T-helper 2 cell (primary cell): ENCODE measurements around the gene RUNX2.
"Not testable (repeated sequence)": the region's sequence is repeated elsewhere in the genome, so short reads cannot be mapped to it uniquely, and the experiment has no call there.

Source experiments
- DNase-seq, 5 experiments: peaks; one replicate each; pipeline versions ENCODE4 v3.0.0 to v3.0.0-alpha.2; 2012 to 2022
- total RNA-seq, 2 donors: gene quantifications; one replicate each; lab custom pipeline; 2026; lab: John Stamatoyannopoulos, UW

The RUNX2 gene
- total RNA-seq: 23.7 to 34.5 reads per million in 2 donors

GRCh38 chr6:45327956-45328522 is at the start of gene RUNX2:
TSS of gene RUNX2 (plus strand) at chr6:45328330. CDS start at chr6:45328727, 397 bp downstream.
- peak in 1 of 5 experiments; percentile 13 for DNase-seq

GRCh38 chr6:45278367-45278766 is 49.8 kb upstream of the RUNX2 start:
- no peak for DNase-seq

GRCh38 chr6:45286707-45287106 is 41.4 kb upstream of the RUNX2 start:
- DNase-seq: not testable (repeated sequence)

GRCh38 chr6:45289751-45290514 is 38.2 kb upstream of the RUNX2 start:
- no peak for DNase-seq

GRCh38 chr6:45293306-45293705 is 34.8 kb upstream of the RUNX2 start:
- peak in 2 of 5 experiments; percentile 4 to 75 for DNase-seq

- DNase-seq: peak in 1 of 5 experiments; percentile 61
Observed at GRCh38 chr6:45294065-45294701, 33.9 kb upstream of the RUNX2 start.

GRCh38 chr6:45297320-45297719 is 30.8 kb upstream of the RUNX2 start:
- no peak for DNase-seq

- no peak for DNase-seq
Observed at GRCh38 chr6:45299096-45299581, 29.0 kb upstream of the RUNX2 start.

- DNase-seq: no peak
Observed at GRCh38 chr6:45300736-45301135, 27.4 kb upstream of the RUNX2 start.

GRCh38 chr6:45301348-45302142 is 26.6 kb upstream of the RUNX2 start:
- DNase-seq: no peak

- peak in 1 of 5 experiments; percentile 35 for DNase-seq
Observed at GRCh38 chr6:45302832-45303231, 25.3 kb upstream of the RUNX2 start.

- DNase-seq: no peak
Observed at GRCh38 chr6:45305546-45305945, 22.6 kb upstream of the RUNX2 start.

GRCh38 chr6:45310118-45310788 is 17.9 kb upstream of the RUNX2 start:
- DNase-seq: peak in 2 of 5 experiments; percentile 50 to 60

- no peak for DNase-seq
Observed at GRCh38 chr6:45314146-45314545, 14.0 kb upstream of the RUNX2 start.

- no peak for DNase-seq
Observed at GRCh38 chr6:45320349-45320748, 7.8 kb upstream of the RUNX2 start.

GRCh38 chr6:45323656-45324224 is 4.4 kb upstream of the RUNX2 start:
- DNase-seq: peak in 1 of 5 experiments; percentile 31

GRCh38 chr6:45326698-45327417 is 1.3 kb upstream of the RUNX2 start:
- no peak for DNase-seq

- DNase-seq: no peak
Observed at GRCh38 chr6:45328523-45328922, 393 bp downstream of the RUNX2 start.

GRCh38 chr6:45344900-45345299 is 16.8 kb downstream of the RUNX2 start:
- DNase-seq: no peak

GRCh38 chr6:45350186-45350710 is 22.1 kb downstream of the RUNX2 start:
- no peak for DNase-seq

- DNase-seq: no peak
Observed at GRCh38 chr6:45351076-45351475, 22.9 kb downstream of the RUNX2 start.
